Cardiac atrium fibroblast (primary cell): ENCODE results near the gene SACM1L. TPM values are rescaled to one million over a fixed set of nuclear protein-coding genes. Genes with fewer than 3 reads are reported as not detected.

Experiments used
- total RNA-seq: library from RNA; depleted of rRNA; stranded (reverse); fragments of >200 nt; gene quantifications from 2 replicates; pipeline ENCODE4 v1.2.3, GENCODE V29; 2015

The SACM1L gene, protein sequence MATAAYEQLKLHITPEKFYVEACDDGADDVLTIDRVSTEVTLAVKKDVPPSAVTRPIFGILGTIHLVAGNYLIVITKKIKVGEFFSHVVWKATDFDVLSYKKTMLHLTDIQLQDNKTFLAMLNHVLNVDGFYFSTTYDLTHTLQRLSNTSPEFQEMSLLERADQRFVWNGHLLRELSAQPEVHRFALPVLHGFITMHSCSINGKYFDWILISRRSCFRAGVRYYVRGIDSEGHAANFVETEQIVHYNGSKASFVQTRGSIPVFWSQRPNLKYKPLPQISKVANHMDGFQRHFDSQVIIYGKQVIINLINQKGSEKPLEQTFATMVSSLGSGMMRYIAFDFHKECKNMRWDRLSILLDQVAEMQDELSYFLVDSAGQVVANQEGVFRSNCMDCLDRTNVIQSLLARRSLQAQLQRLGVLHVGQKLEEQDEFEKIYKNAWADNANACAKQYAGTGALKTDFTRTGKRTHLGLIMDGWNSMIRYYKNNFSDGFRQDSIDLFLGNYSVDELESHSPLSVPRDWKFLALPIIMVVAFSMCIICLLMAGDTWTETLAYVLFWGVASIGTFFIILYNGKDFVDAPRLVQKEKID
- total RNA-seq, result 18.1 and 36.8 TPM in 2 replicates

DNA sequence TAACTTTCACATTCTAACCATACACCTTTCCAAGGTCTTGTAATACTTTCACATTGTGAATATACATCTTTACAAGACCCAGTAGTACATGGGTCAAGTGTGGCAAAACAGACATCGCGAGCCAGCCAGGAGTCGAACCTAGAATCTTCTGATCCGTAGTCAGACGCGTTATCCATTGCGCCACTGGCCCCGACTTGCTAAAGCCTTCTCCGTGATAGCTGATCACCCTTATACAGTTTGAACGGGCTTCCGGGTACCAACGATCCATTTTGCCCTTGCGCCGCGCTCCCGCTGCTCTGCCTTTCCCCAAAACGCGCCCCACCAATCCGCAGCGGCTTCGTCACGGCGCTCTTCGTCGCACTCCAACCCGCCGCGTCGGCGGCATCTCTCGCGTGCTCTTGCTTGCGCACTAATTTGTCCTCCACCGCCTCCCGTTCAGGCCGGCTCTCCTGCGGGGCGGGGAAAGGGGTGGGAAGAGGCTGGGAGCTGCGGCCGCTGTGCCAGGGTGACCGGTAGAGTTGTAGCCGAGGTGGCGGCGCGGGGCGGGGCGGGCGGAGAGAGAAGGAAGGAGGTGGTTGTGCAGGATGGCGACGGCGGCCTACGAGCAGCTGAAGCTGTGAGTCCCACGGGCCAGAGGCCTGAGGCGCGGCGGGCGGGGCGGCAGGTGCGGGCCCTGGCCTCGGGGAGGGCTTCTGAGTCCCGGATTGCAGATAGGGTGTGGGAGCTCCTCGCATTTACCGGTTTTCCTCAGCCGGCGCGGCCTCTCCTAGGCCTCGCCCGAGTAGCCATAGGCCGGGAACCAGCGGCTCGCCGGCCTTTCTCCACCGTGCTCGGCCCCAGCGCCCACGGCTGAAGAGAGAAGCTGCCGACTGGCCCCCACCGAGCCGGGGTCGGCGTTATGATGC is at the start of gene SACM1L:
Gene SACM1L (plus strand): TSS at position 515 of the 905 bp plus-strand sequence. CDS start 70 bp downstream, at position 585.

Other genes starting within 250 kb of the SACM1L start
- gene LIMD1, start 94.6 kb upstream of the SACM1L start, total RNA-seq, result 8.7 and 13.6 TPM in 2 replicates
- gene SLC6A20, start 107.1 kb downstream of the SACM1L start, total RNA-seq, result not detected in 2 replicates
- 15.2 and 25.8 TPM in 2 replicates for gene LZTFL1, start 152.7 kb downstream of the SACM1L start, total RNA-seq
- not detected in 2 replicates for gene CCR9, start 197.1 kb downstream of the SACM1L start, total RNA-seq